ENCODE results near the gene CALML3. TPM values are rescaled to one million over a fixed set of nuclear protein-coding genes. Genes with fewer than 3 reads are reported as not detected.

Gene CALML3
- total and polyA plus RNA-seq, 10 of the 15 experiments (the other 5 are each of a cell fraction or from before 2014, with no cell fraction given), result not detected

GRCh38 chr10:5491477-5491876 is 33.3 kb upstream of the CALML3 start:
- intact Hi-C loops (cut with micrococcal nuclease; ENCODE audit: unreplicated experiment), result no loop called here

More at GRCh38 chr10:5491477-5491876, 33.3 kb upstream of the CALML3 start:
- no TSS peak for BruUV-seq (replicated peaks)
- POLR2A ChIA-PET, result no interaction called here
- H2AFZ ChIP-seq (ENCODE audit: control insufficient read depth, low read depth, low read length), result no peak overlapping the region
- H3K36me3 ChIP-seq (ENCODE audit: control insufficient read depth in 2 of 2, insufficient read depth in 2 of 2, low read length in 1 of 2), result no peaks in the 10 kb centered on the region
- DNase-seq (ENCODE audit: low read depth, low spot score) (no peak), FAIRE-seq (no peak), ATAC-seq (no peak)
- H3K9ac ChIP-seq (ENCODE audit: control insufficient read depth, insufficient read depth, low read length), result no peak overlapping the region
- CTCF ChIA-PET, result no interaction called here
- SMC1A ChIA-PET (ENCODE audit: uncharacterized antibody, unreplicated experiment), result no interaction called here
- no peaks in the 10 kb centered on the region for H3K79me2 ChIP-seq (ENCODE audit: control insufficient read depth, insufficient read depth, low read length)
- H3K27ac ChIP-seq (ENCODE audit: control insufficient read depth, insufficient read depth), result no peak overlapping the region
- no peak overlapping the region for H3K4me2 ChIP-seq (ENCODE audit: control insufficient read depth, insufficient read depth)
- RAD21 ChIA-PET (ENCODE audit: unreplicated experiment), result no interaction called here
- in situ Hi-C loops (cut with MboI), result no loop called here
- H3K27me3 ChIP-seq (replicated peaks in 1 of 2; ENCODE audit: control insufficient read depth in 2 of 2, insufficient read depth in 2 of 2, low read length in 1 of 2), result peaks cover 0 to under 1% of the 10 kb centered on the region in 2 experiments; a peak in 3 of 4 replicates
- H4K20me1 ChIP-seq (ENCODE audit: control insufficient read depth, insufficient read depth), result no peaks in the 10 kb centered on the region
- peaks cover 3% of the 10 kb centered on the region; the same call in 2 of the 3 replicates for H3K9me3 ChIP-seq (replicated peaks; ENCODE audit: control insufficient read depth, insufficient read depth, low read length)
- no peaks in the 10 kb centered on the region for H3K4me1 ChIP-seq (ENCODE audit: control insufficient read depth, insufficient read depth, low read length)
- 24% methylated on average over 7 of the region's 7 CpGs for whole genome bisulfite sequencing (ENCODE audit: insufficient coverage, insufficient replicate concordance, low lambda C conversion rate, missing lambda C conversion rate)
- TF ChIP-seq KLF5 (IDR thresholded peaks at IDR 0.05; ENCODE audit: partially characterized antibody) (no peak), ZNF592 (IDR thresholded peaks at IDR 0.05) (no peak), USF1 (IDR thresholded peaks at IDR 0.05; ENCODE audit: borderline replicate concordance, extremely low read length, insufficient read depth, low read depth, low read length) (no peak), SUPT20H (IDR thresholded peaks at IDR 0.05; ENCODE audit: borderline replicate concordance, control insufficient read depth, low read depth, low read length) (no peak)
- no peak overlapping the region for H3K4me3 ChIP-seq

Data from GM12878 (cell line).